ENCODE results near the gene PPP1R15A.

- TF ChIP-seq CTCF (IDR thresholded peaks at IDR 0.05), result peak; percentile 75 to 79 (median 77)
- no peak for TF ChIP-seq POLR2AphosphoS5 (IDR thresholded peaks at IDR 0.05)
Observed at GRCh38 chr19:48842789-48843162, 29.4 kb upstream of the PPP1R15A start.

All from esophagus muscularis mucosa (tissue), 3 donors.